Embryonic facial prominence (tissue), 1 donor: ENCODE results near the gene NRARP.

ENCODE experiments used
- DNase-seq: peaks from one replicate; pipeline ENCODE4 v3.0.0-alpha.2; 2016; ENCODE audit errors: extremely low spot score

NRARP gene

GRCh38 chr9:137299203-137299565 lies 2.9 kb downstream of the NRARP start:
- DNase-seq: no peak

- DNase-seq: no peak
Observed at GRCh38 chr9:137298401-137299202, 3.5 kb downstream of the NRARP start.

GRCh38 chr9:137297966-137298365 lies 4.1 kb downstream of the NRARP start:
- DNase-seq: no peak

- DNase-seq: no peak
Observed at GRCh38 chr9:137296670-137297664, 5.1 kb downstream of the NRARP start.

- no peak for DNase-seq
Observed at GRCh38 chr9:137295849-137296669, 6.0 kb downstream of the NRARP start.

- no peak for DNase-seq
Observed at GRCh38 chr9:137295238-137295811, 6.7 kb downstream of the NRARP start.

- no peak for DNase-seq
Observed at GRCh38 chr9:137294681-137295237, 7.3 kb downstream of the NRARP start.

GRCh38 chr9:137294091-137294680 lies 7.9 kb downstream of the NRARP start:
- DNase-seq: no peak

GRCh38 chr9:137293482-137294090 lies 8.5 kb downstream of the NRARP start:
- no peak for DNase-seq

GRCh38 chr9:137293094-137293481 lies 9.0 kb downstream of the NRARP start:
- no peak for DNase-seq

GRCh38 chr9:137286975-137287383 lies 15.1 kb downstream of the NRARP start:
- no peak for DNase-seq

GRCh38 chr9:137281345-137282116 lies 20.5 kb downstream of the NRARP start:
- no peak for DNase-seq

GRCh38 chr9:137280474-137281344 lies 21.4 kb downstream of the NRARP start:
- no peak for DNase-seq

- no peak for DNase-seq
Observed at GRCh38 chr9:137279741-137280473, 22.2 kb downstream of the NRARP start.

- no peak for DNase-seq
Observed at GRCh38 chr9:137278721-137279711, 23.1 kb downstream of the NRARP start.

GRCh38 chr9:137278061-137278701 lies 23.9 kb downstream of the NRARP start:
- no peak for DNase-seq
